ENCODE results near the gene ADGRA1. TPM values are rescaled to one million over a fixed set of nuclear protein-coding genes. Genes with fewer than 3 reads are reported as not detected.

The ADGRA1 gene
- total RNA-seq, 3 donors from 2014 or later (not counting 1 experiment from before 2014, with no cell fraction given), result not detected

- intact Hi-C loops (cut with micrococcal nuclease), result no loop called here
- Histone ChIP-seq H3K9me3 (ENCODE audit: control insufficient read depth, insufficient read depth, low read length) (no peaks in the 10 kb centered on the region), H3K36me3 (ENCODE audit: control insufficient read depth, insufficient read depth, low read length) (no peaks in the 10 kb centered on the region), H3K4me3 (ENCODE audit: low read length) (no peak overlapping the region), H3K27me3 (ENCODE audit: control insufficient read depth, insufficient read depth, low read length) (no peaks in the 10 kb centered on the region), H3K27ac (ENCODE audit: low read length) (no peak overlapping the region), H3K4me1 (ENCODE audit: control insufficient read depth, insufficient read depth, low read length) (peaks cover 10% of the 10 kb centered on the region)
- Mint-ChIP-seq H3K9me3 (no peaks in the 10 kb centered on the region), H3K4me3 (no peak overlapping the region), H3K27ac (no peak overlapping the region), H3K27me3 (ENCODE audit: low read depth in 2 of 2) (peaks cover 9 to 11% of the 10 kb centered on the region in 2 donors), H3K36me3 (no peaks in the 10 kb centered on the region), H3K4me1 (peaks cover 9 to 11% of the 10 kb centered on the region in 2 donors)
- peak in 2 of 3 donors; percentile 72 to 75 for ATAC-seq
- 86% methylated on average over 32 of the region's 36 CpGs for WGBS (ENCODE audit: insufficient coverage)
- no peak for TF ChIP-seq CTCF (IDR thresholded peaks at IDR 0.05)
- DNase-seq, result peak in 1 of 2 donors; percentile 48
Observed at GRCh38 chr10:133127291-133128125, 39.8 kb downstream of the ADGRA1 start.

- H3K9me3 Mint-ChIP-seq, result no peaks in the 10 kb centered on the region
- no peaks in the 10 kb centered on the region for H3K36me3 ChIP-seq (ENCODE audit: control insufficient read depth, insufficient read depth, low read length)
- H3K4me1 ChIP-seq (ENCODE audit: control insufficient read depth, insufficient read depth, low read length), result peaks cover under 1% of the 10 kb centered on the region
- intact Hi-C loops (cut with micrococcal nuclease), result no loop called here
- H3K27me3 Mint-ChIP-seq (ENCODE audit: low read depth in 2 of 2), result peaks cover 4 to 9% of the 10 kb centered on the region in 2 donors
- no peak overlapping the region for H3K27ac Mint-ChIP-seq
- H3K27ac ChIP-seq (ENCODE audit: low read length), result no peak overlapping the region
- no peak for TF ChIP-seq CTCF (IDR thresholded peaks at IDR 0.05)
- 97% methylated on average over 83 of the region's 83 CpGs for WGBS (ENCODE audit: insufficient coverage)
- ATAC-seq (no peak), DNase-seq (no peak)
- no peaks in the 10 kb centered on the region for H3K27me3 ChIP-seq (ENCODE audit: control insufficient read depth, insufficient read depth, low read length)
- H3K4me3 ChIP-seq (ENCODE audit: low read length), result no peak overlapping the region
- no peak overlapping the region for H3K4me3 Mint-ChIP-seq
- H3K9me3 ChIP-seq (ENCODE audit: control insufficient read depth, insufficient read depth, low read length), result no peaks in the 10 kb centered on the region
- H3K4me1 Mint-ChIP-seq, result peaks cover under 1 to 2% of the 10 kb centered on the region in 2 donors
- H3K36me3 Mint-ChIP-seq, result no peaks in the 10 kb centered on the region
Observed at GRCh38 chr10:133128126-133129070, 40.7 kb downstream of the ADGRA1 start.

- Mint-ChIP-seq H3K27me3 (ENCODE audit: low read depth in 2 of 2) (peaks cover 6 to 9% of the 10 kb centered on the region in 2 donors), H3K36me3 (no peaks in the 10 kb centered on the region), H3K4me1 (no peaks in the 10 kb centered on the region), H3K27ac (no peak overlapping the region), H3K9me3 (no peaks in the 10 kb centered on the region), H3K4me3 (no peak overlapping the region)
- Histone ChIP-seq H3K27me3 (ENCODE audit: control insufficient read depth, insufficient read depth, low read length) (no peaks in the 10 kb centered on the region), H3K9me3 (ENCODE audit: control insufficient read depth, insufficient read depth, low read length) (no peaks in the 10 kb centered on the region), H3K27ac (ENCODE audit: low read length) (no peak overlapping the region), H3K4me3 (ENCODE audit: low read length) (no peak overlapping the region), H3K36me3 (ENCODE audit: control insufficient read depth, insufficient read depth, low read length) (no peaks in the 10 kb centered on the region), H3K4me1 (ENCODE audit: control insufficient read depth, insufficient read depth, low read length) (no peaks in the 10 kb centered on the region)
- DNase-seq, result no peak
- no peak for ATAC-seq
- no peak for TF ChIP-seq CTCF (IDR thresholded peaks at IDR 0.05)
- 92% methylated on average over 39 of the region's 39 CpGs for WGBS (ENCODE audit: insufficient coverage)
- intact Hi-C loops (cut with micrococcal nuclease), result no loop called here
Observed at GRCh38 chr10:133129071-133129858, 41.5 kb downstream of the ADGRA1 start.
